BJ (cell line): ENCODE measurements around the gene HNRNPUL2. TPM values are rescaled to one million over a fixed set of nuclear protein-coding genes. Genes with fewer than 3 reads are reported as not detected.
"Not testable (repeated sequence)": the region's sequence is repeated elsewhere in the genome, so short reads cannot be mapped to it uniquely, and the experiment has no call there.

Experiments
- CTCF ChIA-PET: fragments of 350-600 bp; formaldehyde crosslinking; extraction: SDS; loops from one replicate; lab custom pipeline; 2021; ENCODE audit warnings: antibody characterized with exemption, inconsistent platforms; lab: Yijun Ruan, JAX
- POLR2A ChIA-PET: fragments of 300-600 bp; sonication (Branson Sonifier 250); formaldehyde crosslinking; extraction: SDS; loops from one replicate; lab custom pipeline; 2021; ENCODE audit warnings: antibody characterized with exemption; lab: Charles Lee
- DNase-seq: peaks from one replicate; pipeline ENCODE4 v3.0.0-alpha.2; 2011; ENCODE audit warnings: low read depth
- H3K27me3 ChIP-seq: 2 replicates; pipeline ENCODE4 v1.6.0; 2011; ENCODE audit warnings: low read length; ENCODE audit not compliant: control insufficient read depth, insufficient read depth
- H3K36me3 ChIP-seq: 2 replicates; pipeline ENCODE4 v1.5.1; 2011; ENCODE audit warnings: low read length; ENCODE audit not compliant: control insufficient read depth, insufficient read depth
- H3K4me3 ChIP-seq: 2 replicates; pipeline ENCODE4 v1.5.1; 2011; ENCODE audit warnings: low read depth, mild to moderate bottlenecking, control low read depth, low read length
- CTCF ChIP-seq: IDR thresholded peaks from 2 replicates; pipeline ENCODE4 v1.5.1; 2011; ENCODE audit warnings: low read depth, mild to moderate bottlenecking, control low read depth, inconsistent platforms, low read length, moderate library complexity; ENCODE audit not compliant: insufficient read depth
- polyA plus RNA-seq: library from polyadenylated mRNA; depleted of rRNA; stranded (reverse); fragments of >200 nt; gene quantifications from 2 replicates; pipeline ENCODE4 v1.2.3, GENCODE V29; 2011

The HNRNPUL2 gene
- polyA plus RNA-seq, 1 experiment: 10.0 TPM

GRCh38 chr11:62770778-62771143 lies 43.5 kb upstream of the HNRNPUL2 start:
- no peak for DNase-seq
- CTCF ChIA-PET: interaction anchor here (0.6 to 12.0 kb wide), 4 partner anchors 16 to 376 kb away, joined by 3 to 122 read pairs (median 3); partner anchors contain the start of gene TMEM179B

GRCh38 chr11:62760867-62761227 lies 33.6 kb upstream of the HNRNPUL2 start:
- POLR2A ChIA-PET: interaction anchor here (0.6 kb wide), 1 partner anchor 24 kb away, joined by 7 read pairs; no protein-coding TSS in a partner anchor
- not testable (repeated sequence) for H3K4me3 ChIP-seq, H3K36me3 ChIP-seq, DNase-seq, H3K27me3 ChIP-seq
- CTCF ChIA-PET: interaction anchor here (0.6 to 2.7 kb wide), 2 partner anchors 26 to 927 kb away, joined by 3 to 17 read pairs; partner anchors contain the start of gene TMEM179B

More at GRCh38 chr11:62770778-62771143, 43.5 kb upstream of the HNRNPUL2 start:
- POLR2A ChIA-PET: interaction anchor here (0.6 to 1.4 kb wide), 3 partner anchors 9 to 61 kb away, joined by 3 to 10 read pairs (median 9); partner anchors contain the start of genes POLR2G, STX5 and ZBTB3
- no peak for TF ChIP-seq CTCF
- Histone ChIP-seq H3K36me3 (peaks cover 2% of the 10 kb centered on the region), H3K27me3 (no peaks in the 10 kb centered on the region), H3K4me3 (peak overlapping the region; percentile 69)

GRCh38 chr11:62757846-62758788 lies 30.9 kb upstream of the HNRNPUL2 start:
- Histone ChIP-seq H3K4me3 (no peak overlapping the region), H3K27me3 (no peaks in the 10 kb centered on the region), H3K36me3 (no peaks in the 10 kb centered on the region)
- CTCF ChIA-PET: interaction anchor here (1.4 kb wide), 1 partner anchor 28 kb away, joined by 6 read pairs; no protein-coding TSS in a partner anchor
- POLR2A ChIA-PET: no interaction called here
- TF ChIP-seq CTCF: no peak
- no peak for DNase-seq

GRCh38 chr11:62755086-62755615 lies 27.9 kb upstream of the HNRNPUL2 start:
- DNase-seq: no peak
- Histone ChIP-seq H3K4me3 (no peak overlapping the region), H3K27me3 (no peaks in the 10 kb centered on the region), H3K36me3 (peaks cover 9% of the 10 kb centered on the region)
- CTCF ChIA-PET: no interaction called here
- POLR2A ChIA-PET: no interaction called here
- no peak for TF ChIP-seq CTCF

GRCh38 chr11:62753736-62754603 lies 26.7 kb upstream of the HNRNPUL2 start, which contains the start of gene ZBTB3:
Gene ZBTB3 (minus strand): TSS chr11:62754160. CDS start chr11:62753664, 496 bp downstream.
- Histone ChIP-seq H3K4me3 (peak within 1 kb of the TSS; percentile 75), H3K36me3 (peaks cover 11% of the 10 kb centered on the region), H3K27me3 (no peaks in the 10 kb centered on the region)
- ChIA-PET CTCF (interaction anchor here (1.2 to 2.1 kb wide), 5 partner anchors 14 to 60 kb away, joined by 3 to 13 read pairs (median 4); partner anchors contain the start of gene TMEM179B), POLR2A (interaction anchor here (0.5 to 1.3 kb wide), 10 partner anchors 13 to 1015 kb away, joined by 3 to 17 read pairs (median 5); partner anchors contain the start of genes C11orf98, CSKMT, EEF1G and HNRNPUL2)
- no peak for TF ChIP-seq CTCF
- peak; percentile 98 for DNase-seq
